ACC112 (cell line): Measurements from ENCODE around the gene ALAD.
"Not testable (repeated sequence)": the region's sequence is repeated elsewhere in the genome, so short reads cannot be mapped to it uniquely, and the experiment has no call there.

ENCODE experiments used
- H2AFZ ChIP-seq: fragments of 200-600 bp; sonication (generic); one replicate; pipeline ENCODE4 v1.6.0; 2017; ENCODE audit warnings: antibody characterized with exemption, low read length; ENCODE audit not compliant: unreplicated experiment
- H3K27ac ChIP-seq: fragments of 200-600 bp; sonication (generic); 2 replicates; pipeline ENCODE4 v1.5.1; 2014; ENCODE audit warnings: low read depth, mild to moderate bottlenecking, antibody characterized with exemption, low read length, moderate library complexity
- H3K27me3 ChIP-seq: fragments of 200-600 bp; sonication (generic); 2 replicates; pipeline ENCODE4 v1.6.1; 2014; ENCODE audit warnings: mild to moderate bottlenecking, antibody characterized with exemption, low read length, moderate library complexity, mixed read lengths; ENCODE audit not compliant: insufficient read depth
- H3K36me3 ChIP-seq: fragments of 200-600 bp; sonication (generic); 2 replicates; pipeline ENCODE4 v1.6.1; 2016; ENCODE audit warnings: mild to moderate bottlenecking, antibody characterized with exemption, low read length, moderate library complexity, mixed read lengths; ENCODE audit not compliant: insufficient read depth
- H3K4me1 ChIP-seq: fragments of 200-600 bp; sonication (generic); one replicate; pipeline ENCODE4 v1.6.1; 2016; ENCODE audit warnings: low read length, mixed read lengths; ENCODE audit not compliant: insufficient read depth, unreplicated experiment, control insufficient read depth
- H3K4me3 ChIP-seq: fragments of 200-600 bp; sonication (generic); 2 replicates; pipeline ENCODE4 v1.5.1; 2014; ENCODE audit warnings: mild to moderate bottlenecking, low read depth, low read length
- H3K79me2 ChIP-seq: fragments of 200-600 bp; sonication (generic); one replicate; pipeline ENCODE4 v1.6.0; 2016; ENCODE audit warnings: low read length; ENCODE audit not compliant: control insufficient read depth, unreplicated experiment, insufficient read depth

ALAD gene

DNA sequence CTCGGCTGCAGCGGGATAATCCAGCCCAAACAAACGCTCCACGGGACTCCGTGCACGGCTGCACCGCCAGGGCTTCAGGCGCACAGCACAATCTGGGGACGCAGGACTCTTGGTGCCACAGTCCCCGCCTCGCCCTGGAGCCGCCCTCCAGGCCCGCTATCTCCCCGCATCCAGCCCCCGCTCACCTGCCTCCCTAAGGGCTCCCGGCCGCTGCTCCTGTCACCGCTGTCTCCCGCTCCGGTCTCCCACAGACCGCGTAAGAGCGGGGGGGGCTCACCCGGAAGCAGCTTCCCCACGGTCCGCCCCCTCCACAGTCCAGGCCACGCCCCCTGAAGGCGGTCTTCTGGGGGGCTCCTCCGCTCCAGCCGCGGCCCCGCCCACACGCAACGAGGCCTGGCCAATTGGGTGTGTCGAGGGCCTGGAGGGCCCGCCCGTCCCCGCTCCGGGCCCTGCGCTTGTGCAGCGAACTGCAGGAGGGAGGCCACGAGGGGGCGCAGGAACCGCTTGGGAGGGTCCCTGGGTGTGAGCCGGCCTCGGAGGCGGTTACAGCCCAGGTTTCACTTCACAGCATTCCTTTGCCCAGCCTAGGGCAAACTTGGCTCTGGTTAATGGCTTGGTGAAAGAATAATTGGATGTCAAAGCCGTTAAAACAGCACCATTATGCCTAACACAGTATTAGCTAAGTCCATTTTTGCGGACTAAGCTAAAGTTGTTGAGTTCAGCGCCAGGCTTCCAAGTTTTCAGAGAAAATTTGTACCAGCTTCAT lies at the start of gene ALAD:
Gene ALAD, minus strand, starts transcription at position 258 of the 766 bp plus-strand sequence. CDS start 7,725 bp downstream, outside the sequence.
- Histone ChIP-seq H3K4me3 (peak within 1 kb of the TSS; percentile 82), H3K36me3 (no peaks in the 10 kb centered on the region), H3K79me2 (peaks cover 4% of the 10 kb centered on the region), H3K27ac (no peak within 1 kb of the TSS), H2AFZ (peak within 1 kb of the TSS; percentile 93), H3K4me1 (peaks cover 15% of the 10 kb centered on the region), H3K27me3 (no peaks in the 10 kb centered on the region)

DNA sequence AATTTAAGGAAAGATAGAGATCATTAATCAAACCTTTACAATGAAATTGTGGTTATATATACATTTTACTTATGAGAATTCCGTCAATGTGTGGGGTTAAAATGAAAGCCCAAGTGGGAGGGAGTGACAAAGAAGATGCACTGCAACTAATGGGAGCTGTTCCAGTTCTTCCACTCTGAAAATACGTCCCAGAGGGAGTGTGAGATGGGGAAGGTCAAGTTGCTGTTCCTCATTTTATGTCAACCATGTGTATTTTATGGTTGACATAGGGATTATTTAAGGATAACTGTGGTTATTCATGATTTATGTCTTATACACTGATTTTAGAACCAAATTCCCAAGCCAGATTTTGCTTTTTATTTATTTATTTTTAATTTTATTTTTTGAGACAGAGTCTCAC lies 48.3 kb upstream of the ALAD start:
- Histone ChIP-seq H3K27ac (no peak overlapping the region), H3K4me3 (no peak overlapping the region), H3K27me3 (no peaks in the 10 kb centered on the region), H2AFZ (no peak overlapping the region), H3K36me3 (no peaks in the 10 kb centered on the region), H3K79me2 (no peaks in the 10 kb centered on the region), H3K4me1 (no peaks in the 10 kb centered on the region)

GRCh38 chr9:113446323-113446740 lies 45.2 kb upstream of the ALAD start:
- Histone ChIP-seq H3K4me1 (no peaks in the 10 kb centered on the region), H3K27me3 (no peaks in the 10 kb centered on the region), H3K4me3 (no peak overlapping the region), H3K27ac (no peak overlapping the region), H2AFZ (no peak overlapping the region), H3K79me2 (no peaks in the 10 kb centered on the region), H3K36me3 (no peaks in the 10 kb centered on the region)

GRCh38 chr9:113444736-113445135 lies 43.7 kb upstream of the ALAD start:
- no peak overlapping the region for H3K27ac ChIP-seq
- no peaks in the 10 kb centered on the region for H3K27me3 ChIP-seq
- H3K36me3 ChIP-seq, result no peaks in the 10 kb centered on the region

DNA sequence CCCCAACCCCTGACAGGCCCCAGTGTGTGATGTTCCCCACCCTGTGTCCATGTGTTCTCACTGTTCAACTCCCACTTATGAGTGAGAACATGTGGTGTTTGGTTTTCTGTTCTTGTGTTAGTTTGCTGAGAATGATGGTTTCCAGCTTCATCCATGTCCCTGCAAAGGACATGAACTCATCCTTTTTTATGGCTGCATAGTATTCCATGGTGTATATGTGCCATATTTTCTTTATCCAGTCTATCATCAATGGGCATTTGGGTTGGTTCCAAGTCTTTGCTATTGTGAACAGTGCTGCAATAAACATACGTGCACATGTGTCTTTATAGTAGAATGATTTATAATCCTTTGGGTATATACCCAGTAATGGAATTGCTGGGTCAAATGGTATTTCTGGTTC lies 36.6 kb upstream of the ALAD start:
- not testable (repeated sequence) for H3K4me1 ChIP-seq, H3K36me3 ChIP-seq, H3K79me2 ChIP-seq, H3K27me3 ChIP-seq, H3K4me3 ChIP-seq, H3K27ac ChIP-seq, H2AFZ ChIP-seq

More at GRCh38 chr9:113444736-113445135, 43.7 kb upstream of the ALAD start:
- H3K4me3 ChIP-seq, result no peak overlapping the region
- H2AFZ ChIP-seq, result no peak overlapping the region
- H3K4me1 ChIP-seq, result no peaks in the 10 kb centered on the region
- H3K79me2 ChIP-seq, result no peaks in the 10 kb centered on the region

DNA sequence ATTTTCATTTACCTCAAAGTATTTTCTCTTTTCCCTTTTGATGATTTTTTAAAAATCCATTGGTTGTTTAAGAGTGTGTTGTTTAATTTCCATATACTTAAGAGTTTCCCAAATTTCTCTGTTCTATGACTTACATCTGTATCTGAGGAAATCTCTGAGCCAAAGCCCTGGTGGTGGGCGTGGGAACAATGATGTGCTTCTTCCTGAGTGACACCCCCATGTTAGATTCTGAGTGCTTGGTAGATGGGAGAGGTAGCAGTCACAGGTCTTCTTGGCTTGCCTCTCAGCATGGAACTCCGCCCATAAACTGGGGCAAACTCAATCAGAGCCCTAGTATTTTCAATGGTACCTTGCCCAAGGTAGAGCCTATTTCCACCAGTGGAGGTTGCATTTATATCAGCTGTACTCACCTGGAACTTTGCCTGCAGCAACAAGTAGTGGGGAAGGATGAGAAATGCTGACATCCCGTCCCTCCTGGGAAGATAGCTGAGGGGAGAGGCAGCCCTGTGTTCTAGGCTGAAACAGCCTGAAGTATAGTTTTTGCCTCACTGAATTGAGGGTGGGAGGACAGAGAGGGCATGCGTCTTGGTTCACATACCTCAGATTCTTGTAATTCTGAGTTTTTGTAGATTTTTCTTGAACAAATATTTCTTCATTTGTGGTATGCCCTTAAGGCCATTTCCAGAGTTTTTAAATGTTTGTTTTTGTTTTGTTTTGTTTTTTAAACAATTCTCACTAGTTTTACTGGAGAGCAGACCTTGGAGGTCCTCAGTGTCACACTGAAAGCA lies 35.8 kb upstream of the ALAD start:
- H3K4me3 ChIP-seq, result no peak overlapping the region
- no peaks in the 10 kb centered on the region for H3K79me2 ChIP-seq
- H2AFZ ChIP-seq, result no peak overlapping the region
- no peaks in the 10 kb centered on the region for H3K4me1 ChIP-seq
- H3K27me3 ChIP-seq, result peaks cover 9% of the 10 kb centered on the region; the same call in 1 of the 2 replicates
- H3K36me3 ChIP-seq, result no peaks in the 10 kb centered on the region
- no peak overlapping the region for H3K27ac ChIP-seq

DNA sequence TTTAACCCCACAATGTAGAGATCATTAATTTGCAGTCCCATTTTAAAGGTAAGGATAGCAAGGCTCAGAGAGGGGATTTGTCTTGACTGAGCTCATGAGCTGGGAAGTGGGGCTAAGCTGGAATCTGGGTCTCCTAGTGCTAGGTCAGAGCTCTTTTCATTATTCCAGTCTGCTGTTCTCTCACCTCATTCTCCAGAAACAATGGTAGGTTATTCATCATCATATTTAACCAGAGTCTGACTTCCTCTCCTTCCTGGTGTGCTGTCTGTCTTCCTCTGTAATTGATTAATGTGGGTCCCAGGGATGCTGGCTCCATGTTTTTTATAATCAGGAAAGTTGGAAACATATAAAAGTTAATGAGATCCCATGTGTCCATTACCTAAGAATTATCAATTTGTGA lies 30.1 kb upstream of the ALAD start:
- no peak overlapping the region for H2AFZ ChIP-seq
- H3K36me3 ChIP-seq, result no peaks in the 10 kb centered on the region
- H3K4me3 ChIP-seq, result no peak overlapping the region
- H3K27ac ChIP-seq, result no peak overlapping the region
- no peaks in the 10 kb centered on the region for H3K4me1 ChIP-seq
- peaks cover 9% of the 10 kb centered on the region; the same call in 1 of the 2 replicates for H3K27me3 ChIP-seq
- H3K79me2 ChIP-seq, result no peaks in the 10 kb centered on the region

DNA sequence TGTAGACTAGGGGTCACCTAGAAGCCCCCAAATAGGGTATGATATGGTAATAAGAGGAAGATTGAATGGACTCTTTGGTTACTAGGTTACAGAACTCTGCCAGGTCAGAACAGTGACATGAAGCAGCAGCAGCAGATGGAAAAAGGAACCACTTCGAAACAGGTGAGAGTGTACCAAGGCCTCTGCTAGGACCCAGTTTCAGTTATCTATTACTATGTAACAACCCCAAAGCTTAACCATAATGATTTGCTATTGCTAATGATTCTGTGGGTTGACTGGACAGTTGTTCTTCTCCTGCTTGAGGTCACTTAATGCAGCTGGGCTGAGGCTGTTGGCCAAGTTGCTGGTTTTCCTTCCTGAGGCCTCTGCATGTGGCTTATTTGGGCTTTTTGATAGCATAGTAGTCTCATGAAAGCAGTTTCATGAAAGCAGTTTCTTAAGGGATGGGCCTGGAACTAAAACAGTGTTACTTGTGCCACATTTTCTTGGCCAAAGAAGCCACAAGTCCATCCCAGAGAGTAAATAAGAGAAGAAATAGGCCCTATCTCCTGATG lies 27.1 kb upstream of the ALAD start:
- no peak overlapping the region for H2AFZ ChIP-seq
- no peak overlapping the region for H3K27ac ChIP-seq
- H3K4me1 ChIP-seq, result no peaks in the 10 kb centered on the region
- H3K27me3 ChIP-seq, result peaks cover 5% of the 10 kb centered on the region; the same call in 1 of the 2 replicates
- no peaks in the 10 kb centered on the region for H3K36me3 ChIP-seq
- H3K4me3 ChIP-seq, result no peak overlapping the region
- H3K79me2 ChIP-seq, result no peaks in the 10 kb centered on the region

- Histone ChIP-seq H3K4me3 (no peak overlapping the region), H3K79me2 (no peaks in the 10 kb centered on the region), H3K27me3 (peaks cover under 1% of the 10 kb centered on the region; the same call in 1 of the 2 replicates), H2AFZ (no peak overlapping the region), H3K27ac (peak overlapping the region; percentile 28), H3K36me3 (no peaks in the 10 kb centered on the region), H3K4me1 (no peaks in the 10 kb centered on the region)
Measured at GRCh38 chr9:113427629-113428028, 26.5 kb upstream of the ALAD start.

DNA sequence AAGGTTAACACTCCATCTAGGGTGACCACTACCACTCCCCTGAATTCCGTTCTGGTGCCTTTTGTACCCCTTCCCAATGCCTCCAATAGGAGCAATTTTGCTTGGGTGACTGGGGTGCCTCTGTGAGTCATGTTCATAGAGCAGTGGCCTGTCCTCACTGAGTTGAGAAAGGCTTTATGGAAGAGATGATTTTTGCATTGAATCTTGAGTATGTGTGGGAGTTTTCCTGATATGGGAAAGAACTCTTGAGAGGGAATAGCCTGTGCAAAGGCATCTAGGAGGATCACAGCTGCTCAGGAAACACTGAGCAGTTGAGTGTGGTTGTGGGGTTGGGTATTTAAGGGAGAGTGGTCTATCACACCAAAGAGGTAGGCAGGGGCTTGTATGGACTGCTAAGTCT lies 25.6 kb upstream of the ALAD start:
- H3K4me3 ChIP-seq, result no peak overlapping the region
- no peak overlapping the region for H3K27ac ChIP-seq
- no peak overlapping the region for H2AFZ ChIP-seq
- H3K27me3 ChIP-seq, result no peaks in the 10 kb centered on the region; the same call in 1 of the 2 replicates
- H3K36me3 ChIP-seq, result no peaks in the 10 kb centered on the region
- no peaks in the 10 kb centered on the region for H3K79me2 ChIP-seq
- no peaks in the 10 kb centered on the region for H3K4me1 ChIP-seq
